ENCODE results near the gene AGRP. TPM values are rescaled to one million over a fixed set of nuclear protein-coding genes. Genes with fewer than 3 reads are reported as not detected.

AGRP gene
- total RNA-seq, 1 donor from 2014 or later: not detected

GRCh38 chr16:67466581-67466980 is 16.8 kb downstream of the AGRP start:
- peaks cover 70 to 83% (median 72%) of the 10 kb centered on the region in 3 donors for H3K4me1 ChIP-seq (ENCODE audit: control insufficient read depth in 3 of 3, insufficient read depth in 3 of 3, low read length in 3 of 3)
- no peak overlapping the region for H3K27ac ChIP-seq (ENCODE audit: low read depth, low read length)
- no peak overlapping the region for H3K9ac ChIP-seq (ENCODE audit: low read depth in 1 of 3, low read length in 3 of 3)
- H3K9me3 ChIP-seq (ENCODE audit: control insufficient read depth in 3 of 3, low read length in 3 of 3): no peaks in the 10 kb centered on the region
- no peaks in the 10 kb centered on the region for H3K36me3 ChIP-seq (ENCODE audit: control insufficient read depth in 3 of 3, insufficient read depth in 3 of 3, low read length in 3 of 3)
- H3K27me3 ChIP-seq (ENCODE audit: control insufficient read depth in 3 of 3, insufficient read depth in 3 of 3, low read length in 3 of 3): no peaks in the 10 kb centered on the region
- H3K4me3 ChIP-seq (ENCODE audit: low read length in 3 of 3): no peak overlapping the region

- H3K27ac ChIP-seq (ENCODE audit: low read depth, low read length): no peak overlapping the region
- peaks cover 73 to 87% (median 74%) of the 10 kb centered on the region in 3 donors for H3K4me1 ChIP-seq (ENCODE audit: control insufficient read depth in 3 of 3, insufficient read depth in 3 of 3, low read length in 3 of 3)
Observed at GRCh38 chr16:67464565-67464964, 18.8 kb downstream of the AGRP start.

GRCh38 chr16:67463691-67464090 is 19.7 kb downstream of the AGRP start:
- Histone ChIP-seq H3K27ac (ENCODE audit: low read depth, low read length) (no peak overlapping the region), H3K4me1 (ENCODE audit: control insufficient read depth in 3 of 3, insufficient read depth in 3 of 3, low read length in 3 of 3) (peaks cover 78 to 88% (median 79%) of the 10 kb centered on the region in 3 donors), H3K9ac (ENCODE audit: low read depth in 1 of 3, low read length in 3 of 3) (peak overlapping the region in 1 of 3 donors; percentile 25), H3K4me3 (ENCODE audit: low read length in 3 of 3) (no peak overlapping the region), H3K9me3 (ENCODE audit: control insufficient read depth in 3 of 3, low read length in 3 of 3) (no peaks in the 10 kb centered on the region), H3K27me3 (ENCODE audit: control insufficient read depth in 3 of 3, insufficient read depth in 3 of 3, low read length in 3 of 3) (no peaks in the 10 kb centered on the region), H3K36me3 (ENCODE audit: control insufficient read depth in 3 of 3, insufficient read depth in 3 of 3, low read length in 3 of 3) (peaks cover 0 to 3% (median 0%) of the 10 kb centered on the region in 3 donors)

More at GRCh38 chr16:67464565-67464964, 18.8 kb downstream of the AGRP start:
- Histone ChIP-seq H3K4me3 (ENCODE audit: low read length in 3 of 3) (no peak overlapping the region), H3K9me3 (ENCODE audit: control insufficient read depth in 3 of 3, low read length in 3 of 3) (no peaks in the 10 kb centered on the region), H3K36me3 (ENCODE audit: control insufficient read depth in 3 of 3, insufficient read depth in 3 of 3, low read length in 3 of 3) (peaks cover 0 to 3% (median 0%) of the 10 kb centered on the region in 3 donors), H3K27me3 (ENCODE audit: control insufficient read depth in 3 of 3, insufficient read depth in 3 of 3, low read length in 3 of 3) (no peaks in the 10 kb centered on the region), H3K9ac (ENCODE audit: low read depth in 1 of 3, low read length in 3 of 3) (peak overlapping the region in 1 of 3 donors; percentile 57)

- H3K4me1 ChIP-seq (ENCODE audit: control insufficient read depth in 3 of 3, insufficient read depth in 3 of 3, low read length in 3 of 3): peaks cover 82 to 88% (median 85%) of the 10 kb centered on the region in 3 donors
- peaks cover 0 to 3% (median 0%) of the 10 kb centered on the region in 3 donors for H3K36me3 ChIP-seq (ENCODE audit: control insufficient read depth in 3 of 3, insufficient read depth in 3 of 3, low read length in 3 of 3)
- H3K9me3 ChIP-seq (ENCODE audit: control insufficient read depth in 3 of 3, low read length in 3 of 3): no peaks in the 10 kb centered on the region
- peak overlapping the region in 1 of 3 donors; percentile 40 for H3K9ac ChIP-seq (ENCODE audit: low read depth in 1 of 3, low read length in 3 of 3)
- no peak overlapping the region for H3K27ac ChIP-seq (ENCODE audit: low read depth, low read length)
- H3K4me3 ChIP-seq (ENCODE audit: low read length in 3 of 3): no peak overlapping the region
- no peaks in the 10 kb centered on the region for H3K27me3 ChIP-seq (ENCODE audit: control insufficient read depth in 3 of 3, insufficient read depth in 3 of 3, low read length in 3 of 3)
Observed at GRCh38 chr16:67463059-67463458, 20.3 kb downstream of the AGRP start.

GRCh38 chr16:67462279-67462655 is 21.1 kb downstream of the AGRP start:
- no peak overlapping the region for H3K27ac ChIP-seq (ENCODE audit: low read depth, low read length)
- H3K9ac ChIP-seq (ENCODE audit: low read depth in 1 of 3, low read length in 3 of 3): peak overlapping the region in 1 of 3 donors; percentile 51
- H3K27me3 ChIP-seq (ENCODE audit: control insufficient read depth in 3 of 3, insufficient read depth in 3 of 3, low read length in 3 of 3): no peaks in the 10 kb centered on the region
- H3K9me3 ChIP-seq (ENCODE audit: control insufficient read depth in 3 of 3, low read length in 3 of 3): no peaks in the 10 kb centered on the region
- H3K36me3 ChIP-seq (ENCODE audit: control insufficient read depth in 3 of 3, insufficient read depth in 3 of 3, low read length in 3 of 3): peaks cover 0 to 3% (median 0%) of the 10 kb centered on the region in 3 donors
- no peak overlapping the region for H3K4me3 ChIP-seq (ENCODE audit: low read length in 3 of 3)
- H3K4me1 ChIP-seq (ENCODE audit: control insufficient read depth in 3 of 3, insufficient read depth in 3 of 3, low read length in 3 of 3): peaks cover 83 to 89% (median 86%) of the 10 kb centered on the region in 3 donors

GRCh38 chr16:67461600-67462278 is 21.6 kb downstream of the AGRP start:
- Histone ChIP-seq H3K4me3 (ENCODE audit: low read length in 3 of 3) (no peak overlapping the region), H3K27me3 (ENCODE audit: control insufficient read depth in 3 of 3, insufficient read depth in 3 of 3, low read length in 3 of 3) (no peaks in the 10 kb centered on the region), H3K36me3 (ENCODE audit: control insufficient read depth in 3 of 3, insufficient read depth in 3 of 3, low read length in 3 of 3) (peaks cover 0 to 3% (median 0%) of the 10 kb centered on the region in 3 donors), H3K27ac (ENCODE audit: low read depth, low read length) (no peak overlapping the region), H3K4me1 (ENCODE audit: control insufficient read depth in 3 of 3, insufficient read depth in 3 of 3, low read length in 3 of 3) (peaks cover 89 to 93% (median 91%) of the 10 kb centered on the region in 3 donors), H3K9ac (ENCODE audit: low read depth in 1 of 3, low read length in 3 of 3) (peak overlapping the region in 1 of 3 donors; percentile 51), H3K9me3 (ENCODE audit: control insufficient read depth in 3 of 3, low read length in 3 of 3) (no peaks in the 10 kb centered on the region)

- H3K9me3 ChIP-seq (ENCODE audit: control insufficient read depth in 3 of 3, low read length in 3 of 3): no peaks in the 10 kb centered on the region
- H3K27ac ChIP-seq (ENCODE audit: low read depth, low read length): peak overlapping the region; percentile 81
- H3K4me1 ChIP-seq (ENCODE audit: control insufficient read depth in 3 of 3, insufficient read depth in 3 of 3, low read length in 3 of 3): peaks cover 94 to 97% (median 96%) of the 10 kb centered on the region in 3 donors
- H3K4me3 ChIP-seq (ENCODE audit: low read length in 3 of 3): no peak overlapping the region
- peak overlapping the region; percentile 14 to 51 (median 48) for H3K9ac ChIP-seq (ENCODE audit: low read depth in 1 of 3, low read length in 3 of 3)
- H3K36me3 ChIP-seq (ENCODE audit: control insufficient read depth in 3 of 3, insufficient read depth in 3 of 3, low read length in 3 of 3): peaks cover 0 to 3% (median 0%) of the 10 kb centered on the region in 3 donors
- H3K27me3 ChIP-seq (ENCODE audit: control insufficient read depth in 3 of 3, insufficient read depth in 3 of 3, low read length in 3 of 3): no peaks in the 10 kb centered on the region
Observed at GRCh38 chr16:67460961-67461360, 22.4 kb downstream of the AGRP start.

- H3K9ac ChIP-seq (ENCODE audit: low read depth in 1 of 3, low read length in 3 of 3): peak overlapping the region in 2 of 3 donors; percentile 28 to 70
- H3K27me3 ChIP-seq (ENCODE audit: control insufficient read depth in 3 of 3, insufficient read depth in 3 of 3, low read length in 3 of 3): no peaks in the 10 kb centered on the region
- peaks cover 86 to 89% (median 88%) of the 10 kb centered on the region in 3 donors for H3K4me1 ChIP-seq (ENCODE audit: control insufficient read depth in 3 of 3, insufficient read depth in 3 of 3, low read length in 3 of 3)
- peak overlapping the region in 1 of 3 donors; percentile 13 for H3K4me3 ChIP-seq (ENCODE audit: low read length in 3 of 3)
- H3K27ac ChIP-seq (ENCODE audit: low read depth, low read length): peak overlapping the region; percentile 81
- H3K9me3 ChIP-seq (ENCODE audit: control insufficient read depth in 3 of 3, low read length in 3 of 3): no peaks in the 10 kb centered on the region
- peaks cover 0 to 3% (median 0%) of the 10 kb centered on the region in 3 donors for H3K36me3 ChIP-seq (ENCODE audit: control insufficient read depth in 3 of 3, insufficient read depth in 3 of 3, low read length in 3 of 3)
Observed at GRCh38 chr16:67460168-67460567, 23.2 kb downstream of the AGRP start.

GRCh38 chr16:67459861-67460150 is 23.5 kb downstream of the AGRP start:
- H3K9me3 ChIP-seq (ENCODE audit: control insufficient read depth in 3 of 3, low read length in 3 of 3): no peaks in the 10 kb centered on the region
- H3K4me3 ChIP-seq (ENCODE audit: low read length in 3 of 3): peak overlapping the region in 1 of 3 donors; percentile 13
- H3K36me3 ChIP-seq (ENCODE audit: control insufficient read depth in 3 of 3, insufficient read depth in 3 of 3, low read length in 3 of 3): peaks cover 0 to 5% (median 0%) of the 10 kb centered on the region in 3 donors
- peak overlapping the region; percentile 81 for H3K27ac ChIP-seq (ENCODE audit: low read depth, low read length)
- H3K4me1 ChIP-seq (ENCODE audit: control insufficient read depth in 3 of 3, insufficient read depth in 3 of 3, low read length in 3 of 3): peaks cover 83 to 86% (median 84%) of the 10 kb centered on the region in 3 donors
- H3K27me3 ChIP-seq (ENCODE audit: control insufficient read depth in 3 of 3, insufficient read depth in 3 of 3, low read length in 3 of 3): no peaks in the 10 kb centered on the region
- peak overlapping the region in 2 of 3 donors; percentile 50 to 70 for H3K9ac ChIP-seq (ENCODE audit: low read depth in 1 of 3, low read length in 3 of 3)

- Histone ChIP-seq H3K27me3 (ENCODE audit: control insufficient read depth in 3 of 3, insufficient read depth in 3 of 3, low read length in 3 of 3) (no peaks in the 10 kb centered on the region), H3K4me1 (ENCODE audit: control insufficient read depth in 3 of 3, insufficient read depth in 3 of 3, low read length in 3 of 3) (peaks cover 77 to 81% (median 79%) of the 10 kb centered on the region in 3 donors), H3K9ac (ENCODE audit: low read depth in 1 of 3, low read length in 3 of 3) (peak overlapping the region; percentile 50 to 70 (median 51)), H3K4me3 (ENCODE audit: low read length in 3 of 3) (peak overlapping the region in 2 of 3 donors; percentile 22 to 32), H3K9me3 (ENCODE audit: control insufficient read depth in 3 of 3, low read length in 3 of 3) (no peaks in the 10 kb centered on the region), H3K27ac (ENCODE audit: low read depth, low read length) (peak overlapping the region; percentile 81), H3K36me3 (ENCODE audit: control insufficient read depth in 3 of 3, insufficient read depth in 3 of 3, low read length in 3 of 3) (peaks cover 0 to 5% (median 0%) of the 10 kb centered on the region in 3 donors)
Observed at GRCh38 chr16:67459066-67459860, 24.1 kb downstream of the AGRP start.
